Stimulated activated CD8-positive, alpha-beta memory T cell treated with anti-CD3 and anti-CD28 coated beads, Interleukin-7, amount 100 ng/mL, for 1 hour (primary cell): Measurements from ENCODE around the gene RGS12.

Experiments used
- DNase-seq, 2 donors: peaks; one replicate each; pipeline ENCODE4 v3.0.0-alpha.2; 2020; ENCODE audit warnings: low read depth in 2 of 2

Gene RGS12

DNA sequence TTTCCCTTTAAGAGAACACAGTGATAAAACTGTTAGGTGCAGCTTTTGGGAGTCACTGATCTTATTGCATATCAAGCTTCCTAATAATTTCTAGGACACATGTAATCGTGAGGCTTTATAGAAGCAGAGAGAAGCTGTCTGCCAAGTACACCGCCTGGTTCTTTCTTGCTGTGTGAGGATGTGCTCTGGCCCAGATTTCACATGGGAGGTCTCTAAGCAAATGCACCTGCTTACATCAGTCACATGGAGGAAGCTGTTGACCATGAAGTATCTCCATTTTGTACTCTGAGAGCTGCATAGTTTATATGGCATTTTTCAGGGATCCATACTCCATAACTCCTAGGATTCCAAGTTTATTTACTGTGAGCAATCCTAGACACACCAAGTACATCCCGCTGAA is 37.1 kb downstream of the RGS12 start:
- DNase-seq: no peak

DNA sequence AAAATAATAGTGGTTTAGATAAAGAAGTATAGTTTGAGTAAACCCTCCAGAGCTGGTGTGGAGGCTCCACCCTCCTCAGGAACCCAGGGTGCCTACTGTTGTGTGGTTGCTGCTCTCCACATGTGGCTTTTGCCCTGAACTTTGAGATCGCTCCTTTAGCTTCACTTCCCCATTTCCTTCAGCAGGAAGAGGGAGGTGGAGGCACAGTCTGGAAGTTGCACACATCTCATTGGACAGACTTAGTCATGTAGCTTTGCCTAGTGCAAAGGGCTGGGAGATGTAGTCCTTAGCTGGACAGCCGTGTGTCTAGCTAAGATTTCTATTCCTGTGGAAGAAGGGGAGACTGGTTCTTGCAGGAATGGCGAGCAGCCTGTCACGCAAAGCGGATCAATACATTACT is 37.9 kb downstream of the RGS12 start:
- DNase-seq: no peak

DNA sequence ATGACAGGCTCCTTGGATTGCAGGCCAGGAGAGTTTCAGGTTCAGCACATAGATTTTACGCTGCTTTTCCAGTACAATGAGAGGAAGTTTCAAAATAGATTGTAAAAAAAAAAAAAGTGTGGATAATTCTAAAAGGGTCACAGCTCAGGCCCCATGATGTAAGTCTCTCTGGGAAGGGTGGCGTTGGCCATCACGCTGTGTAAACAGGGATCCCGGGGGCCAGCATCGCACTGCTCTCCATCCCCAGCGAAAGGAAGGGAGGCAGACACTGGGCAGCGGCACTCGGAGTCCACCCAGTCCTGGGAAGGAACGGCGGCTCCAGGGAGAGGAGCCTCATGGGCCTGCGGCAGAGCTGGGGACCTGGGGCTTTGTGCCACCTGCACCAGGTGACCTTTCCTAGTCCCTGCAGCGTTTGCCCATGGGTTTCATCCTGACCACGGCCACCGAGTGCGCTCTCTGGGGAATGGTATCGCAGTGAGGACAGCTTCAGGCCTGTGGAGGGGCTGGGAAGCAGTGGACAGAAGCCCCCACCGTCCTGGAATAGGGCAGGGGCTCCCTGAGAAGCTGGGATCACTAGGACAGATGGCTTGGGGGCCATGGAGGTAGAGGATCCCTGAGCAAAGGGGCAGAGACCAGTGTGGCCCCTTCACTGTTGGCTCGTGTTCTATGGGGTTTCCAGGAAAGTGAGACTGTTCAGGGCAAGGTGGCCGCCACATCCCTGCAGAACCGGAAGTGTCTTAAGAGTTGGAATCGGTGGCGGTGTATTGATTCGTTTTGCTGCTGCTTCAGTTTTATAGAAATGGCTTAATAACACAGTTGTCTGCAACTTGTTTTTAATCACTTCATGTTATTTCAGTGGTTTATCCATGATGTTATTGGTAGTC is 38.9 kb downstream of the RGS12 start:
- DNase-seq: no peak

GRCh38 chr4:3332498-3332897 is 39.7 kb downstream of the RGS12 start:
- DNase-seq: no peak

GRCh38 chr4:3334316-3334715 is 41.5 kb downstream of the RGS12 start:
- DNase-seq: no peak

GRCh38 chr4:3335385-3335784 is 42.6 kb downstream of the RGS12 start:
- no peak for DNase-seq

DNA sequence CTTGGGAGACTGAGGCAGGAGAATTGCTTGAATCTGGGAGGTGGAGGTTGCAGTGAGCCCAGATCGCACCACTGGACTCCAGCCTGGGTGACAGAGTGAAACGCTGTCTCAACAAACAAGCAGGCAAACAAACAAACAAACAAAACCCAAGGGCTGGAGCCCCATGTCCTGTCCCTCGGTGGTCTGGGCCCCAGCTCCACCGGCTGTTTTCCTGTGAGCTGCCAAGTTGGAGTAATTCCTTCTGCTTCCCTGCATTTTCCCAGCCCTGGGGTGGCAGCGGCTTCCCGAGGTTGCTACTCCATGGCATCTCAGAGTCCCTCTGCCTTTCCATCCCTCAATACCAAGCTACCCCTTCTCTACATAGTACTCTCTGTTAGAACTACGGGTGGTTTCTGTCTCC is 43.2 kb downstream of the RGS12 start:
- DNase-seq: no peak

GRCh38 chr4:3336382-3337356 is 43.8 kb downstream of the RGS12 start:
- no peak for DNase-seq

GRCh38 chr4:3337357-3337732 is 44.5 kb downstream of the RGS12 start:
- DNase-seq: no peak

DNA sequence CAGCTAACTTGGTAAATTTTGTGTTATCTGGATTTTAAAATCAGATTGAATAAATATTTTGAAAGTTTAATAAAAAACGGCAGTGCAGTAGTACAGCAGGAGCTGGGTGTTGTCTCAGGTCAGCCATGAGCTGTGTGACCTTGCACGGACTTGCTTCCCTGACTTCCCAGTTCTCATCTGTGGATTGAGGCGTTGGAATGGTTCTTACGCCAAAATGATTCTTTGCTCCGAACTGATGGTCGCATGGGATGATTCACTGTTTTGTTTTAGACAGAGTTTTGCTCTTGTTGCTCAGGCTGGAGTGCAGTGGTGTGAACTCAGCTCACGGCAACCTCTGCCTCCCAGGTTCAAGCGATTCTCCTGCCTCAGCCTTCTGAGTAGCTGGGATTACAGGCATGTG is 45.0 kb downstream of the RGS12 start:
- no peak for DNase-seq

GRCh38 chr4:3338321-3338838 is 45.6 kb downstream of the RGS12 start:
- no peak for DNase-seq

- DNase-seq: no peak
Measured at GRCh38 chr4:3338976-3339531, 46.2 kb downstream of the RGS12 start.

DNA sequence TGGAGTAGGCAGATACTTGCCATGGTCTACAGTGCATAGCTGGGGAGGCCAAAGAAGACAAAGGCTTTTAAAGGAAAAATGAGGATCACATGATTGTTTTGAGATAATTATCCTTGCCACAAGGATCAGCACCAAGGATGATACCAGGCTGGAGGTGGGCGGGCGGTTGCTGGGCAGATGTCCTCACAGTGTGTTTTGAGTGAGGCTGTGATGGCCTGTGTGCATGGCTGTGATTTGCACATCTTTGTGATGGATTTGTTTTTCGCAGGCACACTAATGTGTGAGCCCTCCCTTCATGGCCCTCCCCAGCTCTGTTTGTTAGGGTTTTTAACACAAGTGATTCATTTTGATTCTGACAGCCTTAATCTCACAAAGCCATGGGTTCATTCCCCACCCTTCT is 46.8 kb downstream of the RGS12 start:
- DNase-seq: no peak

DNA sequence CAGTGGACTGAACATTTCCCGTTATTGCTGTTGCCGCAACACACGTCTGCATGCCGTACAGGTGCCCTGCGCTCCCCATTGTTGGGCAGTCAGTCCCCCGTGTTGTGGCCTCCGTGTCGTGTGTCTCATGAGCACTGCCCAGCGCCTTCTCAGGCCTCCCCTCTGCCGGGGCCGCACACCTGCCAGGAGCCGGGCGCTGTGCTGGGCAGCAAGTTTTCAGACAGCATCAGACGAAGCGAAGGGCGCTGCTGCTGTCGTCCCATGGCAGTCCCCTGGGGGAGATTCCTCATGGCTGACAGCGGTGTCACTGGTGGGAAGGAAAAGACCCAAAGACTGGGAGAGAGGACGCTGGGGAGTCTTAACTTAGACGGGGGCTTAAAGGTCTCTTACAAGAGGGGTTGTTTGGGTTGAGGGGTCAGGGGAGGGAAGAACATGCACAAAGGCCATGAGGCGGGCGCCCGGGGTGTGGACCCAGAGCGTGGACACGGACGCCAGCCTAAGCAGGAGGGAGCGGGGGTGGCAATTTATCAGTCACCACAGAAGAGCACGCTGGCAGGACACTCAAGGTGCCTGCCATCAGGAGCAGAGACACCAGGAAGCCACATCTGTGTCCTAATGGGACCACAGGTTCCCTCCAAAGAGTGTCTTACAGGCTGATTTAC is 47.3 kb downstream of the RGS12 start:
- DNase-seq: no peak

- DNase-seq: no peak
Measured at GRCh38 chr4:3340700-3341083, 47.9 kb downstream of the RGS12 start.

DNA sequence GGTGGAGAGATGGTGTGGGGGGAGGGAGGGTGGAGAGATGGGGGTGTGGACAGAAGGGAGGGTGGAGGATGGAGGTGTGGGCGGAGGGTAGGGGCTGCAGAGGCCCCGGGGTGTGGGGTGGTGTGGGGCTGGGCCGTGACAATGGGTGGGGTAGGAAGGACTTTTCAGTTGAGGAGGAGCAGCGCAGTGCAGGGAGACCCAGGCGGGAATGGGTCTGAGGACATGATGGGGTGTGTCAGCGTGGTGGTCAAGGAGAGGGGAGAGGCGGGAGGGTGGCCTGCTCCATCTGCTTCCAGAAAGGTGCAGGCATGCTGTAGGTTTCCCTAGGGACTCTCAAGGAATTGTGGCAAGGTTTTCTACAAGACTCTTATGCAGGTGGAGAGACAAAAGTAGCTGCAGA is 48.9 kb downstream of the RGS12 start:
- DNase-seq: no peak

GRCh38 chr4:3342182-3342854 is 49.5 kb downstream of the RGS12 start:
- no peak for DNase-seq
